HG03039 (cell line): Measurements from ENCODE around the gene LIPE.

Source experiments
- ATAC-seq: cut with Tn5 transposase; IDR thresholded peaks from one replicate; pipeline ENCODE4 v1.9.1; 2021; ENCODE audit warnings: mild to moderate bottlenecking, moderate library complexity; ENCODE audit not compliant: unreplicated experiment

The LIPE gene

DNA sequence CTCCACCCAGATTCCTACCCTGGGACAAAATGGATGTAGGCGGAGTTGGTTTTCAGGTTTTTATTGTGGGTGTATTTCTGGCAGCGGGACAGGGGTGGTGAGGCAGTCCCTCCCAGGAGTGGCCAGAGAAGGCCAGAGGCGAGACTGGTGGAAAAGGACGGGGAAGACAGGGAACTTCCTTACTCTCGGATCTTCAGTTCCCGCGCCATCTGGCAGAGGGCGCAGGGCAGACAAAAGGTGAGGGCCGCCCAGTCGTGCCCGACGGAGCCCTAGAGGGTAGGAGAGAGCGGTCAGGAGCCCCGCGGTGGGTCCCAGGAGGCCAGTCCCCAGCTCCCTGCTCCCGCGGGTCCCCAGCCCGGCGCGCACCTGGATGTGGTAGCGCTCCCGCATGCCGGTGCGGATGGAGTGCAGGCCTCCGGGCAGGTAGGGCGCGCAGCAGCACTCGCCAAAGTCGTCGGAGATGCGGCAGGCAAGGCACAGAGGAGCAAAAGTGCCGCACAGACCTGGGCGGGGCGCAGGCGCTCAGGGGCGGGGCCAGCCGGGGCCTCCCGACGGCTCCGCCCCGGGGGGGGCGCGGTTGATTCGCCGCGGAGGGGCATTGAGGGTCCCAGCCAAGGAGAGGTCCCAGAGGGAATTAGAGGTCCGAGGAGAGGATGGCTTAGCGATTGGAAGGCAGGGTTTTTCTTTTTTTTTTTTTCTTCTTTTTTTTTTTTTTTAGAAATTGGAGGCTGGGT lies 40.0 kb downstream of the LIPE start:
- no peak for ATAC-seq

DNA sequence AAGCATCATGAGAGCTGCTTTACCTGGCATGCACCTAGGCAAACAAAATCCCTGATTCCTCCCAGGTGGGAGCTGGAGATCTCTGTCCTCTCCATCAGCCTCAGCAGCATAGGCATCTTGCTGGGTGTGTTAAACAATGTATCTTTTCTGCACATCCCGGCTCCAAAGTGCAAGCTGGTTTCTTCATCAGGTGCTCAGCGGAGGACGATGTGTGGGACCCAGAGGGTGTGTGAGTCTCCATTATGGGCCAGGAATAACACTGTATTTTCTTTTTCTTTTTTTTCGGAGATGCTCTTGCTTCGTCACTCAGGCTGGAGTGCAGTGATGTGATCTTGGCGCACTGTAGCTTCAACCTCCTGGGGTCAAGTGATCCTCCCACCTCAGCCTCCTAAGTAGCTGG lies 47.0 kb downstream of the LIPE start:
- no peak for ATAC-seq

GRCh38 chr19:42378225-42379215 lies 48.7 kb downstream of the LIPE start:
- no peak for ATAC-seq

GRCh38 chr19:42376177-42376555 lies 51.0 kb downstream of the LIPE start:
- no peak for ATAC-seq

GRCh38 chr19:42375415-42376176 lies 51.6 kb downstream of the LIPE start:
- ATAC-seq = no peak

DNA sequence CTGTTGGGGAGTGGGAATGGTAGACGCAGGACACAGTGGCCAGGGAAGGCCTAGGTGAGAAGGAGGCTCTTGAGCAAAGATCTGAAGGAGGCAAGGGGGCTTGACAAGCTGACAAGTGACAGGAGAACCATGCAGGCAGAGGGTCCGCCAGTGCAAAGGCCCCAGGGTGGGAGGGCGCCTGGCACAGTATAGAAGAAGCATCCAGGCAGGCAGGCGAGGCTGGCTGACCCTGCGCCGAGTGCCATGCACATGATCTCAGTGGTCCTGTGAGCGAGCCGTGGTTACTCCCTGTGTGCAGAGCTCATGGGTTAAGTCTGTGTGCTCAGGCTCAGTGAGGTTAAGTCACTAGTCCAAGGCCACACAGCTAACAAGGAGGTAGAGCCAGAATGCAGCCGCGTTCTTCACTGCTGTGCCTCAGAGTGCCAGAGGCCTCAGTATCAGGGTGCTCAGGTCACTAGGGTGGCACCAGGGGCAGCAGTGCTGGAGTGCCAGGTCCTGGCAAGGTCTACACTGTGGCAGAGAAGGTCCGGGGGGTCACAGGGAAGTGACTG lies 52.3 kb downstream of the LIPE start:
- ATAC-seq = no peak

DNA sequence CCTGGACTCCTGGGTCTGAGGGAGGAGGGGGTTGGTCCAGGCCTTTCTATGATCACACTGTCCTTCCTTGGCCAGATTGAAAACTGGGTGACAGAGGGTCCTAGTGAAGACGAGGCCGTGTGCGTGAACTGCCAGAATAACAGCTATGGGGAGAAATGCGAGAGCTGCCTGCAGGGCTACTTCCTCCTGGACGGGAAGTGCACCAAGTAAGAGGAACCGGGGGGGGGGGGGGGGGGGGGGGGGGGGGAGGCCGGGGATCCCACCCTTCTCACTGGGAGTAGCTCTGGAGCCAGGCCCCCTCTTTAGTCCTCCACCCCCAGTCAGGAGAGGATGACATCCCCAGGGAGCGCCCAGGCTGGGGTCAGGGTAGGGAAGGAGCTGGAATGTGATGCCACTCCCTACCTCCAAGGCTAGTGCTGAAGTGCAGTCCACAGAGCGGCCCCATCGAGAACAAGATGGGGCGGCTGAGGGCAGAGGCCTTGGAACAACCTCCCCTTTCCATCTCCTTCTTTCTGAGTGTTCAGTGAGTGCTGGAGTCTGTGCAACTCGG lies 56.5 kb downstream of the LIPE start:
- ATAC-seq = no peak

GRCh38 chr19:42370068-42370520 lies 57.1 kb downstream of the LIPE start:
- ATAC-seq = no peak

DNA sequence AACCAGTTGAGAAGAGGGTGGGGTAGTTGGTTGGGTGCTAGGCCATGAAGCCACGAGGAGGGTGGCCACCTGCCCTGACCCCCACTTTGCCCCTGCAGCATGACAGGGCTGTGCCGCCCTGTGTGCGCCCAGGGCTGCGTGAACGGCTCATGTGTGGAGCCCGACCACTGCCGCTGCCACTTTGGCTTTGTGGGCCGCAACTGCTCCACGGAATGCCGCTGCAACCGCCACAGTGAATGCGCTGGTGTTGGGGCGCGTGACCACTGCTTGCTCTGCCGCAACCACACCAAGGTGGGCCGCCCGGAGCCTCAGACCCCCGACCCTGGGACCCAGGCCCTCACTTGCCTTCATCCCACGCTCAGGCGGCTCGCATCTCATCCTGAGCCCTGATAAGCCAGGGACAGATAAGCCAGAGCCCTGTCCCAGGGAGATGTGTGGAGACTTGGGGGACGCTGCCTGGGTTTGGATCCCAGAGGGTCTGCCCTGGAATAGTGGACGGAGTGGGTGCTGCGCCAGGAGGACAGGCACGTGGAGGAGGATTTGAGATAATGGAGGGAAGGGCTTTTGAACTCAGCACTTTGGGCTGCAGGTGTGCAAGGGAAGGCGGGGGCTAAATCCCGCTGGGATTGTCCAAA lies 57.6 kb downstream of the LIPE start:
- ATAC-seq = no peak

DNA sequence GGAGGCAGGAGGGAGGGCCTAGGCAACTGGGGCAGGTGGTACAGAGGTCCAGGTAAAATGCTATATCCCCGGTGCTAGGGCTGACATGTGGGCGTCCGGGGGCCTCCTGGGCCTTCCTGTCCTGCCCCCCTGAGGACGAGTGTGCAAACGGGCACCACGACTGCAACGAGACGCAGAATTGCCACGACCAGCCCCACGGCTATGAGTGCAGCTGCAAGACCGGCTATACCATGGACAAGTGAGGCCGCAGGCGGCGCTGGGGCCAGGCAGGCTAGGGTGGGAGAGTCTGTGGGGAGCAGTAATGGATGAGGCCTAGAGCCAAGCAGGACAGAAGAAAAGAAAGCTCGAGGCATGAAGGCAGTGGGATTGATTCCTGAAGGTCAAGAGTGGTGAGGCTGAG lies 58.4 kb downstream of the LIPE start:
- no peak for ATAC-seq

DNA sequence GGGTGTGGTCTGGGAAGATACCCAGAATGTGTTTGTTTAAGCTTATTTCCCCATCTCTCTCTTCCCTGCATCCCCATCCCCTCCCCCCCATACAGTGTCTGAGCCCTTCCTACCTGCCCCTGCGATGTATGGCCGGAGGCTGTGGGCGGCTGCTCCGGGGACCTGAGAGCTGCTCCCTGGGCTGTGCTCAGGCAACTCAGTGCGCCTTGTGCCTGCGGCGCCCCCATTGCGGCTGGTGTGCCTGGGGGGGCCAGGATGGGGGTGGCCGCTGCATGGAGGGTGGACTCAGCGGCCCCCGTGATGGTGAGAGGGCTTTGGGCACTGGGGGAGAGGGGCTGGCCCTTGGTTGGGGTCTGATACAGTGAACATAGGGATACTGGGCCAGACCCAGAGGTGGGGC lies 58.8 kb downstream of the LIPE start:
- ATAC-seq = no peak

DNA sequence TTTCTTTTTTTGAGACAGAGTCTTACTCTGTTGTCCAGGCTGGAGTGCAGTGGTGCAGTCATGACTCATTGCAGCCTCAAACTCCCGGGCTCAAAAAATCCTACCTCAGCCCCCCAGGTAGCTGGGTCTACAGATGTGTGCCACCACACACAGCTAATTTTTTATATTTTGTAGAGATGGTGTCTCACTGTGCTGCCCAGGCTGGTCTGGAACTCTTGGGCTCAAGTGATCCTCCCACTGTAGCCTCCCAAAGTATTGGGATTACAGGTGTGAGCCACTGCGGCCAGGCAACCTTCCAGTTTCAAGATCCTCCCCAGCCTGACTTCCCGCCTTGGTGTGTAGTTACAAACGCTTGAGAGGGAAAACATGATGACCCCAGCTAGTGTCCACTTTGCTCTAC lies 59.3 kb downstream of the LIPE start:
- no peak for ATAC-seq

- no peak for ATAC-seq
Measured at GRCh38 chr19:42366673-42367072, 60.5 kb downstream of the LIPE start.

- ATAC-seq = no peak
Measured at GRCh38 chr19:42363614-42364346, 63.4 kb downstream of the LIPE start.

DNA sequence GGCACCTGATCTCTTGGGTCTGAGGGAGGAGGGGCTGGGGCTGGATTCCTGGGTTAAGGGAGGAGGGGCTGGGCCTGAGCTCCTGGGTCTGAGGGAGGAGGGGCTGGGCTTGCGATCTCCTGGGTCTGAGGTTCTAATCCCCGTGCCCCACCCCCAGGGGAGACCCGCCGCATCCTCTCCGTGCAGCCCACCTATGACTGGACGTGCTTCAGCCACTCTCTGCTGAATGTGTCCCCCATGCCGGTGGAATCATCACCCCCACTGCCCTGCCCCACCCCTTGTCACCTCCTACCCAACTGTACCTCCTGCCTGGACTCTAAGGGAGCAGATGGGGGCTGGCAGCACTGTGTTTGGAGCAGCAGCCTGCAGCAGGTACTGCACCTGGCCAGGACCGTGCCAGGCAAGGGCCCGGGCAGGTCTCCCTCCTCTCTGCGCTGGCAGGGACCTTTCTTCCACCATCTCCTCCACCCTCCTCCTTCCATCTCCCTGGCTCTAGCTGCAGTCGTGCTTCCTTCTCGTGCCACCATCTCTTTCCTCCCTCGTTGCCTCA lies 64.2 kb downstream of the LIPE start:
- ATAC-seq = no peak

- no peak for ATAC-seq
Measured at GRCh38 chr19:42362342-42362741, 64.8 kb downstream of the LIPE start.

DNA sequence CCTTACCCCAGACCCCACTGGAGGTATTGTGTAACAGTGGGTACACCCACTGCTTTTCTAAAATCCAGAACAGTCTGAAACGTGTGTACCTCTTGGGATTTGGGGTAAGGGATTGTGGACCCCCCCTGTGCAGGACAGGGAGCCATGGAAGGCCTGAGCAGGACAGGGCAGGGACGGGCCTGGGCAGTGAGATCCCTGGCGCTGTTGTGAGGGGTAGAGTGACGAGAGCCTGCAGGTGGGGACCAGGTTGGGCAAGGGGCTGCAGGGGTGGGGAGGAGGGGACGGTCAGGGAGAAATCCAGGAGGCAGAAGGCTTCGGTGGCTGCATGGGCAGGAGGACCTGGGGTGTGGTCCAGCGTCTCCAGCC lies 65.7 kb downstream of the LIPE start:
- no peak for ATAC-seq

GRCh38 chr19:42360787-42361544 lies 66.2 kb downstream of the LIPE start:
- no peak for ATAC-seq

- ATAC-seq = no peak
Measured at GRCh38 chr19:42357290-42357689, 69.9 kb downstream of the LIPE start.
